GM19023 (cell line): Measurements from ENCODE around the gene SUPT4H1.

Experiments
- ATAC-seq: cut with Tn5 transposase; IDR thresholded peaks from one replicate; pipeline ENCODE4 v1.9.1; 2021; ENCODE audit warnings: mild to moderate bottlenecking, moderate library complexity; ENCODE audit not compliant: unreplicated experiment

SUPT4H1 gene

GRCh38 chr17:58381124-58382035 lies 29.4 kb upstream of the SUPT4H1 start:
- ATAC-seq: no peak

- ATAC-seq: no peak
These were observed 28.5 kb upstream of the SUPT4H1 start for GRCh38 chr17:58380207-58381123.

GRCh38 chr17:58379511-58379824 lies 27.5 kb upstream of the SUPT4H1 start:
- no peak for ATAC-seq

GRCh38 chr17:58378733-58379510 lies 26.9 kb upstream of the SUPT4H1 start:
- ATAC-seq: no peak

DNA sequence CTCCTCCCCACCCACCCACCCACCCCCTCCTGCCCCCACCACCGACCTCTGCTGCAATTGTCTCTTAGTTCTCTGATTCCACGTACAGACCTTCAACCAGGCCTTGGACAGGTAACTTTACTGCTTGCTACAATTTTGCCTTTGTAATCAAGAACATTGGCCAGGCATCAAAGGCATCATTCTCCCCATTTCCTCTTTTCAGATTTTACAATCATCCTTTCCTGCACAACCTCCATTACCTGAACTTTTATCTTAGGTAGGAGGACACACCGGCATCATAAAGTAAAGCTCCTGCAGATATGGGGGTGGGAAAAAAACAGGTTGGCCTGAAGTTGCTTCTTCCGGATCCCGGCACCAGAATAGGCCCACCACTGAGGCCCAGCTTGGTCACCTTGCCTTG lies 25.7 kb upstream of the SUPT4H1 start:
- ATAC-seq: no peak

- ATAC-seq: no peak
These were observed 25.1 kb upstream of the SUPT4H1 start for GRCh38 chr17:58377093-58377601.

DNA sequence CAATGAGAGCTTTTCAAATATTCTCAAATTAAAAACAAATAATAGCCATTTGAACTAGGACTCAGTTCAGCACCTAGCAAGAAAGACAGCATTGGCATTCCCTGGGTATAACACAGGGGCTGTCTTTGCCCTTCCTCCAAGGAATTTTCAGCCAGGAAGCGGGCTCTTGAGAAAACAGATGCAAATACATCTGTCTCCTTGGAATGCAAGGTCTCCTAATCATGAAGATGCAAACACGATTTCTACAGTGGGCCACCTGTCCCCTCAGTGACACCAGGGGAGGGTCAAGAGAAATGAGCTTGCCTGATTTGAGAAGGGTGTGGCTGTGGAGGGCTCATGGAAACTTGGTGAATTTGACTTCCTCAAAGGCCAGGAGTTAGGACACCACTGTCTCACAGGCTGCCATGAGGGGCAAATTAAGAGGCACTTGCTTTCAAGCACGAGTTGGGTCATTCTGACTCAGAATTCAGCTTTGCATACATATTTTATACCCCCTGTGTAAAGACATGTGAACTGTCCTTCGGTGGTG lies 24.5 kb upstream of the SUPT4H1 start:
- no peak for ATAC-seq

GRCh38 chr17:58375811-58376210 lies 23.8 kb upstream of the SUPT4H1 start:
- ATAC-seq: no peak

DNA sequence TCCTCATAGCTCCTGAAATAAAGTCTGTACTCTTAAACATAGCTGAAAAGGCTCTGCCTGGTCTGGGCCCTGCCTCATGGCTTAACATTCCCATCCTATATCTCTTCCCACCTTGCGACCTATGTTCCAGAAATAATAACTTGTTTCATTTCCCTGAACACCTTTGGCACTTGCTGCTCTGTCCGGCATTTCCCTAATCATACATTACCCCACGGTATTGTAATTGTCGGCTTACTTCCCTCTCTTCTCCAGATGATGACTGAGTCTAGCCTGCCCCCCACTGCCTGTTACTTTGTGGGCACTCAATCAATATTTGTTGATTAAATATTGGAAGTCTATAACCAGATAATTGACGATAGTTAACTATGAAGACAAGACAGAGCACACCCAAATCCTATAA lies 23.3 kb upstream of the SUPT4H1 start:
- no peak for ATAC-seq

DNA sequence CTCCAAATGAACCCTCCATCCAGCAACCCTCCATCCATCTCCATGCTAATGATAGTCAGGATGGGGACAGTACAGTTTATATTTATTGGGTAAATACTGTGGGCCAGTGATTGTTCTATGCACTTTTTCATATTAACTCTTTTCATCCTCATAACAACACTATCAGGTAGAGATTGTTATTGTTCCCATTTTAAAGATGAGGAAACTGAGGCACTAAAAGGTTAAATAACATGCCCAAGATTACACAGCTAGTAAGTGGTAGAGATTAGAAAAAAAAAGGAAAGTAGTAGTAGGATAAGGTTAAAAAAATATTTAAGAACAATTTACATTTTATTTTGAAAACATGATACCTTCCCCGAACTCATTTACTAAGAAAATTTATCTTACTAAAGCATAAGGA lies 21.9 kb upstream of the SUPT4H1 start:
- ATAC-seq: no peak

DNA sequence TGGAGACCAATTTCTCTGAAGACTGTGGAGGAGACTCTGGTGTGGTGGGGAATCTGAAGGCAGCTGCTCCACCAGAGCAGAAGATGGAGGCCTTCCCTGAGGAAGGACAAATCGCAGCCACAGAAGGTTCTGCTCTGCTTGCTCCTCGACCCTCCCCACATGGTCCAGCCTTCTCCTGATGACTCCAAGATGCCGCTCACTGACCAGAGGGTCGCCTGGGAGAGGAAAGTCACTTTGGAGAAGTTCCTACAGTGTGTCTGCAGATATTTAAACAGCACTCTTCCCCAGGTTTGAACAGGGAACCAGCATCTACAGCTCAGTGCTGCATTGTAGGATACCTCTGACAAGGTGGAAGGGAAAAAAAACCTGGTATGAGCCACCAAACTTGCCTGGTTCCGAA lies 21.0 kb upstream of the SUPT4H1 start:
- ATAC-seq: no peak

- ATAC-seq: no peak
These were observed 19.4 kb upstream of the SUPT4H1 start for GRCh38 chr17:58371300-58371950.

DNA sequence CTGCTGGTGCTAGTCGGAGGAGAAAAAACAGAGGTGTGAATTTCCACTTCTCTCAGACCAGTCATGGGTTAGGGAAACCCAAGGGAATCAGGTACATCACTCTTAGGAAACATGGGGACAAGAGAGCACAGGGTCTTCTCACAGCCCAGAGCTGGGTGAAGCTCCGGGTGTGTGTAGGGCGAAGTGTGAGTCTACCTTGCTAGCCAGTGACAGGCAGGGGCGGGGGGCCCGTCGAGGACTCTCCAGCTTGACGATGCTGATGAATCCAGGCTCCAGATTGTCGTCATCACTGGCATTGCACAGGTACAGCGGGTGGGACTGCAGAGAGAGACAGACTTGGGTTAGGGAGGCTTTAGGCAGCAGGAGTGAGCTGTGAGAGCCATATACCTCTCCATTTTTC lies 18.7 kb upstream of the SUPT4H1 start:
- no peak for ATAC-seq

GRCh38 chr17:58370309-58370708 lies 18.3 kb upstream of the SUPT4H1 start:
- ATAC-seq: no peak

DNA sequence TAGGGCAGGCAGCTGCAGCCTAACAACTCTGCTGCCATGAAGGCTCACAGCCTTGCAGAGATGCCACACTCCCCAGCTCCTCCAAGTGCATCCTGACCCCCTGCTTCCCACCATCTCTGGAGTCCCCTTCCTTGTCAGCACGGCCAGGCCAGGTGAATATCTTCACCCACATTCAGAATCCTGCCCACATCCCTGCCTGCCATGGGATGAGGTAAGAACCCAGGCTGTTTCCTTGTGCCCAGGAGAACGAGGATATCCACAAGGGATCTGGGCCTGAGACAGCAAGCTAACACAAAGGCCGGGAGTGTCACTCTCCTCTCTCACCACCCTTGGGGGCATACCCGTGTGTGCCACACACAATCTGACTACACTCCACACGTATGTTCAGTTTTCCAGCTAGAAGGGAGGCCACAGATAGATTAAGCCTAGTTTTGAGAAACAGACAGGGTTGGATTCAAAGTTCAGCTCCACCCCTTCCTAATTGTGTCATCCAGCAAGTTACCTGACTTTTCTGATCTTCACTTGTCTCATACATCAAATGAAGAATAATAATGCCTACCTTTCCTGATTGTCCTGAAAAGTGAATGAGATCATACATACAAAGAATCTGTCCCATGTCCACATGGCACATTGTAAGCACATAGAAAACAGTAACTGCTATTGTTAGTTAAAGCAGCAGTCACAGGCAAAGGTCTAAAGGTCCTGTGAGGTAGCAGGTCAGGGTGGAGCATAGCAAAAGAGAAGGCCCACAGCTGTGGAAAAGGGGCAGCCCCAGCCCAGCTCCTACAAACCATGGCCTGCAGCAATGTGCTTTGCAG lies 17.4 kb upstream of the SUPT4H1 start:
- no peak for ATAC-seq

- ATAC-seq: no peak
These were observed 16.8 kb upstream of the SUPT4H1 start for GRCh38 chr17:58368860-58369213.

DNA sequence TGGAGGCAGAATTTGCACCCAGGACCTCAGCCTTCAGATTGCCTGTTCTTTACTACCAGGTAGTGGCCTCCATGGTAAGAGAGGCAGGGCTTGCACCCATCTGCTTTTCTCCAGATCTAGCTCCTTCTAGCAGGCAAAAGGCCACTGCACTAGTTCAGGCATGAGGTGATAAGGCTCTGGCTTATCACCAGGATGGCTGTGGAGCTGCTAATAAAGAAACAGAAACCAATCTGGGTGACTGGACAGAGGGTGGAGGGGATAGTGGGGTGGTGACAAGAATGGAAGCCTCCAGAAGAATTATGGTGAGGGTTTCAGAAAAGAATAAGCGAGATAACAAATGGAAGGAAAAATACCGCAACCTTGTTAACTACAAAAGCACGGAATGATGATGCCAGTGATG lies 15.5 kb upstream of the SUPT4H1 start:
- no peak for ATAC-seq

DNA sequence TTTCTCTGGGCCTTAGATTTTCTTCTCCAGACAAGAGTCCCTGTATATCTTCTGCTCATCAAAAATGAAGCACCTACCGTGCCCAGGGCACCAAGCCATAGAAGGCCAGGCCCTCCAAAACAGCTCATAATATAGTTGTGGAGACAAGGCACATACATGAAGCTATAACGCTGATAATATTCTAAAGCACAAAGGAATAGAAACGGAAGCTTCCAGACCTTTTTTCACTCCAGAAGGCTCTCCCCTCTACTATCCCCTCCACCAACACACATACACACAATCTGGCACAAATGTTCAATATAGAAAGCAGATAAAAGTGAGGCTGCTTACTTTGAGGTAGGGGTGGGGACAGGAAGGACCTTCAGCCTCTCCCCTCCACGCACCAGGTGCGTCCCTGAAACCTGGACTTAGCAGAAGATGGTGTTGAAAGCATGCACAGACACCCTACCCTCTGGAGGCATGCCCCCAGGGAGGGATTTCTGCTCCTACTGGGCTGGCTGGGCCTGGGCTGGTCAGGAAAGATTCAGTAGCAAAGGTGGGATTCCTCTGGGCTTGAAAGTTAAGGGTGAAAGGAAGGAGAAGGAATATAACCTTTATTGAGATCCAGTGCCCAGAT lies 14.1 kb upstream of the SUPT4H1 start:
- ATAC-seq: no peak
